ENCODE data around the gene TTC28.

DNA sequence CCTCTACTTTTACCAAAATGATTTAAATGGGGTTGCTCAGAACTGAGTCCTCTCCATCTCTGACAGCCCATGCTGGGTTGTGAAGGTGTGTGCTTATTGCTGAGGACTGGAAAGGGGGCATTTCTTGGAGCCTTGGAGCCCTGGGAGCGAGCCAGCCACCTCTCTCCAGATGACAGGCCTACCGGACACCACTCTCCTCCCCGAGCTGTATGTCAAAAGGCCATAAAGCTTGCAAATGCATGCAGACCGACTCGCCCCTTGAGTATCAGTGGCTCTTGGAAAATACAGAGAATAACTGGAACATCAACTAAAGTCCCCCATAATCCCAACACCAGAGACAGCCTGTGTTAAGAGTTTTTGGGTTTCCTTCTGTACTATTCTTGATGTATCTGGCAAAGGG lies 692.7 kb downstream of the TTC28 start:
- TF ChIP-seq SUZ12 (IDR thresholded peaks at IDR 0.05; ENCODE audit: extremely low read depth, insufficient read depth, insufficient read length) = no peak
- no peak for TF ChIP-seq YY1 (IDR thresholded peaks at IDR 0.05; ENCODE audit: insufficient read depth, insufficient read length)
